22Rv1 (cell line): ENCODE data around the gene PMPCB.

ENCODE experiments used
- H3K27ac ChIP-seq: fragments of 450-650 bp; 2 replicates; pipeline ENCODE4 v1.5.1; 2017
- CTCF ChIP-seq: fragments of 450-650 bp; IDR thresholded peaks from 2 replicates; pipeline ENCODE4 v1.5.1; 2017; ENCODE audit warnings: mild to moderate bottlenecking
- ZFX ChIP-seq: fragments of 450-650 bp; IDR thresholded peaks from 2 replicates; pipeline ENCODE4 v1.6.1; 2017; ENCODE audit warnings: antibody characterized with exemption, borderline replicate concordance

The PMPCB gene

GRCh38 chr7:103317009-103317408 lies 19.8 kb downstream of the PMPCB start:
- no peak overlapping the region for H3K27ac ChIP-seq
- no peak for TF ChIP-seq CTCF

DNA sequence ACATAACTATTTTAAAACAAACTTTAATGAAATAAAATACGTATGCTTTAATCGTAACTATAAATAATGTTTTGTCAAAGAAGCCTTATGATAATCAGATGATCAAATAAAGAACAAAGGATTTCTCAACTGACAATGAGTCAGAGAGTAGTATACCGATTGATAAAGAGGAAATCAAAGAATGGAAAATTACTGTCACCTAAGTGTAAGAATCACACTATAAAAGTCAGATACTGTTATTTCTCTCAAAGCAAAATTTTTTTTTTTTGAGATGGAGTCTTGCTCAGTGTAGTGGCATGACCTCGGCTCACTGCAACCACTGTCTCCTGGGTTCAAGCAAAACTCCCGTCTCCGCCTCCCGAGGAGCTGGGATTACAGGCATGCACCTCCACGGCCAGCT lies 28.5 kb downstream of the PMPCB start:
- TF ChIP-seq CTCF = no peak
- TF ChIP-seq ZFX = no peak
- H3K27ac ChIP-seq = no peak overlapping the region

DNA sequence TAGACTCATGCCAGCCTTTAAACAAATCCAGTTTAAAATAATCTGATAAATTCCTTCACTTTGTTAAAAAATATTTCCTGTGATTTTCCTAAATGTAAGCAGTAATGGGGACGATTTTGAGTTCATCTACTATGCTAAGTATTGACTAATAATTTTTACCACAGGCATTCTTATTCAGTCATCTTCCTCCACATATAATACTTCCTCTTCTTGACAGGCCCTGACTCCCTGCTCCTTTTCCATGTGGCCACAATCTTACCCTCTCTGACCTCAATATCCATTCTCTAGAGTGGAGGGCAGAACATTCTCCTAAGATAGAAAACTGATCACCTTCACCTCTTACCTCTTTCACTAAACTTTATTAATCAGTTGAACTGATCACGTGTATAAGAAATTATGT lies 39.5 kb downstream of the PMPCB start:
- no peak for TF ChIP-seq ZFX
- TF ChIP-seq CTCF = no peak
- no peak overlapping the region for H3K27ac ChIP-seq

DNA sequence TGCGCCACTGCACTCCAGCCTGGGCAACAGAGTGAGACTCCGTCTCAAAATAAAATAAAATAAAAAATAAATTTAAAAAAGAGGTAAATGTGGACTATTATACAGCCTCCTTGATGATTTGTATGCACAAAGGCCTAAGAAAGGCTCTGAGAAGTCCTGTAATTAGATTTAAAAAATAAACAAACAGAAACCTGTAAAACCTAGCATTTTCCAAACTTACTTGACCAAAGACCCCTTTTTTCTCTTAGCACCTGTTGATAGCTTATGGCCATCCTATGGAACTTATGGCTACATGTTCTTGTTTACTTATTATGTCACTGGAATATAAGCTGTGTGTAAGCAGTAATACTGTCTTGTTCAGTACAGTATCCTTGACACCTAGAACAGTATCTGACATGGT lies 41.6 kb downstream of the PMPCB start:
- TF ChIP-seq ZFX (no peak), CTCF (no peak)
- no peak overlapping the region for H3K27ac ChIP-seq

DNA sequence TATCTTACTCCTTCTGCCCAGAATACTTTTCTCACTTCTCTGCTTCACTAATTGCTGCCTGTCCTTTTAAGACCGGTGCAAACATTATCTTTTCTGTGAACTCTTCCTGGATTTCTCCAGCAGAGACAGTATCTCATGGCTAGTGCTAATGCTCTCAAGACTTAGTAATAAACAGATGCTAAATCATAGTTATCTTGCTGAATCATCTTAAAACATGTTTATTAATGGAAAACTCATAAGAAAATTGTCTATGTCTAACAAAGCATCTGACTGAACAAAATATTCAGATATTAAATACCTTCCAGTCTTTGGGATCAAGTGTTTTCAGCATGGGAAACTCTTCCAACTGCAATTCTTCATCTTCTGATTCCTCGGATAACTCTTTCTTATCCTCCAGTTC lies 44.2 kb downstream of the PMPCB start:
- no peak overlapping the region for H3K27ac ChIP-seq
- no peak for TF ChIP-seq ZFX

DNA sequence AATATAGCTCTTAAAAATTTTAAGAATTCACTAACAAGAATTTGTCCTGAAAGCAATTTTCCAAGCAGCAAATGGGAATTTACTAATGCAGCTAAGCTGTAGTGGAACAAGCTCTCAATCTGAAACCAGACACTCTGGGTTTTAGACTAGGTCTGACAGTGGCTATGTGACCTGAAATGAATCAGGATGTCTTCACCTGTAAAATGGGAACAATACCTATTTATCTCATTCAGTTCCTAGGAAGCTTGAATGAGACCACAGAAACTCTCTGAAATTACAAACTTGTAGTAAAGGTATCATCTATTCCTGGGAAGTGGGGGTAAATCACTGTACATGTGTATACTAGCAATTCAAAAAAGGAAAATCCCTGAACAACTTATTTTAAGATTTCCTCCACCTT lies 46.1 kb downstream of the PMPCB start:
- TF ChIP-seq CTCF (no peak), ZFX (no peak)
- peak overlapping the region; percentile 73 for H3K27ac ChIP-seq

DNA sequence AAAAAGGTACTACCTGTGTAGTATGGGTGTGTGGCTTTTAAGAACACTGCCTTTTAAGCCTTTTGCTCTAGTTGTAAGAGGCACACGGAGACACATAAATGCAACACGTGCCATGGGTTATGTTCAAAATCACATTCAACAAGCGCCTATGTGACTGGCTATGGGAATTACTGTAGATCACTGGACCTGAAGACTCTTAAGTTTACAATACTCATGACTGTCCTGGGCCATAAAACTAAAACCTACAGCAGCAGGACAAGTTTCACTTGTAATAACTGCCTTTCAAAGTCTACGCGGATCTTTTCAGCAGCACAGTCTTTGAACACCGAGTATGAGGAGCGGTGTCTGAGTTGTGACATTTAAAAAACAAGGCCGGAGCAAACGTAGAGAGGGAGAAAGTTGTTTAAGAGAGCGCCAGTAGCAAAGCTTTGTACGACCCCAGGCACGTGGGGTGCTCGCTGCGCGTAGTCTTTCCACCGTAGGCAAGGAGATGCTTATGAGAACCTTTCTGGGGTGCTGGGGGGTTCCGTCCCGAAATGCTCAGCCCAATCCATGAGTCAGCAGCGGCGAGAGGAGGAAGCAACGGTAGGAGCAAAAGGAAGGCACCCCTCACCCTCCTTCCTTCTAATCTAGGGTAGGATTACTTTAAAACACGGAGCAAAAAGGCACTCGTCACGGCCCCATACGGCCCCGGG lies 46.7 kb downstream of the PMPCB start:
- no peak for TF ChIP-seq CTCF
- TF ChIP-seq ZFX = no peak
- peak overlapping the region; percentile 73 for H3K27ac ChIP-seq
